Lower lobe of right lung (tissue), 2 donors: Measurements from ENCODE around the gene BICC1. TPM values are rescaled to one million over a fixed set of nuclear protein-coding genes. Genes with fewer than 3 reads are reported as not detected.

Source experiments
- ATAC-seq, 2 donors: fragments of 200-7000 bp; cut with Tn5 transposase; one replicate each; pipeline ENCODE4 v1.9.1; 2020 to 2022; ENCODE audit warnings: mild to moderate bottlenecking in 2 of 2, moderate library complexity in 2 of 2
- DNase-seq: peaks from one replicate; pipeline ENCODE4 v3.0.0-alpha.2; 2020
- H3K27ac ChIP-seq: fragments of 200-600 bp; one replicate; pipeline ENCODE4 v1.8.0; 2022
- H3K27me3 ChIP-seq: fragments of 200-600 bp; one replicate; pipeline ENCODE4 v1.8.0; 2022; ENCODE audit warnings: low read depth
- H3K36me3 ChIP-seq: fragments of 200-600 bp; one replicate; pipeline ENCODE4 v1.8.0; 2022; ENCODE audit warnings: mild to moderate bottlenecking
- H3K4me1 ChIP-seq: fragments of 200-600 bp; one replicate; pipeline ENCODE4 v1.8.0; 2022
- H3K4me3 ChIP-seq: fragments of 200-600 bp; one replicate; pipeline ENCODE4 v1.8.0; 2022; ENCODE audit warnings: mild to moderate bottlenecking
- H3K9me3 ChIP-seq: fragments of 200-600 bp; one replicate; pipeline ENCODE4 v1.8.0; 2022
- intact Hi-C: fragments of 100-400 bp; cut with DNase I; formaldehyde crosslinking; loops from one replicate; pipeline ENCODE4 v1.11.0; 2022
- total RNA-seq: library from RNA; stranded (reverse); fragmentation: NEBNext Ultra II Directional; extraction: Animal tissue kit (Norgen Biotek cat#: 25700); gene quantifications from one replicate; pipeline ENCODE4 v1.2.1, GENCODE V29; 2021
- TF ChIP-seq, protein P1 (sequence below): fragments of 200-600 bp; IDR thresholded peaks from one replicate; pipeline ENCODE4 v1.8.0; 2022; ENCODE audit warnings: antibody characterized with exemption, mild to moderate bottlenecking
- donor health status: DM: no; HTN: yes; CAD: no; lungs with severe emphysema.

The BICC1 gene
- total RNA-seq, 1 donor from 2014 or later: 11.0 TPM

DNA sequence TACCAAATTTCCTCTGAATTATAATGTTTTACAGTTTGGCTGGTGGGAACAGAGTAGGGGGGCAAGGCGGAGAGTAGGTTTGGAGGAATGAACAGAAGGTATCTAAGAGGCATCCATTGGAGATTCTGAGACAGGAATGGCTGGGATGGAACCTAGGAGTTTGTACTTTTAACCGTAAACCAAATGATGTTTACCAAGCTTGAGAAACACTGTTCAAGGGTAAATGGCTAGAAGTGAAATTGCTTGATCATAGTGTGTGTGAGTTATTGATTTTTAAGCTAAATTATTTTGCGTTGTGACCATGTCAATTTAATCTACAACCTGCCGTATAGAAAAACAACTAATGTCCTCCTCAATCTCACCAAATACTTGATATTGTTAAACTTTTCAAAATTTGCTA lies 357.4 kb downstream of the BICC1 start:
- TF ChIP-seq, protein P1, sequence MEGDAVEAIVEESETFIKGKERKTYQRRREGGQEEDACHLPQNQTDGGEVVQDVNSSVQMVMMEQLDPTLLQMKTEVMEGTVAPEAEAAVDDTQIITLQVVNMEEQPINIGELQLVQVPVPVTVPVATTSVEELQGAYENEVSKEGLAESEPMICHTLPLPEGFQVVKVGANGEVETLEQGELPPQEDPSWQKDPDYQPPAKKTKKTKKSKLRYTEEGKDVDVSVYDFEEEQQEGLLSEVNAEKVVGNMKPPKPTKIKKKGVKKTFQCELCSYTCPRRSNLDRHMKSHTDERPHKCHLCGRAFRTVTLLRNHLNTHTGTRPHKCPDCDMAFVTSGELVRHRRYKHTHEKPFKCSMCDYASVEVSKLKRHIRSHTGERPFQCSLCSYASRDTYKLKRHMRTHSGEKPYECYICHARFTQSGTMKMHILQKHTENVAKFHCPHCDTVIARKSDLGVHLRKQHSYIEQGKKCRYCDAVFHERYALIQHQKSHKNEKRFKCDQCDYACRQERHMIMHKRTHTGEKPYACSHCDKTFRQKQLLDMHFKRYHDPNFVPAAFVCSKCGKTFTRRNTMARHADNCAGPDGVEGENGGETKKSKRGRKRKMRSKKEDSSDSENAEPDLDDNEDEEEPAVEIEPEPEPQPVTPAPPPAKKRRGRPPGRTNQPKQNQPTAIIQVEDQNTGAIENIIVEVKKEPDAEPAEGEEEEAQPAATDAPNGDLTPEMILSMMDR: no peak
- no peaks in the 10 kb centered on the region for H3K4me1 ChIP-seq
- H3K4me3 ChIP-seq: no peak overlapping the region
- intact Hi-C loops: no loop called here
- DNase-seq: no peak
- H3K27me3 ChIP-seq: no peaks in the 10 kb centered on the region
- H3K9me3 ChIP-seq: no peaks in the 10 kb centered on the region
- no peaks in the 10 kb centered on the region for H3K36me3 ChIP-seq
- H3K27ac ChIP-seq: no peak overlapping the region
- ATAC-seq: no peak

DNA sequence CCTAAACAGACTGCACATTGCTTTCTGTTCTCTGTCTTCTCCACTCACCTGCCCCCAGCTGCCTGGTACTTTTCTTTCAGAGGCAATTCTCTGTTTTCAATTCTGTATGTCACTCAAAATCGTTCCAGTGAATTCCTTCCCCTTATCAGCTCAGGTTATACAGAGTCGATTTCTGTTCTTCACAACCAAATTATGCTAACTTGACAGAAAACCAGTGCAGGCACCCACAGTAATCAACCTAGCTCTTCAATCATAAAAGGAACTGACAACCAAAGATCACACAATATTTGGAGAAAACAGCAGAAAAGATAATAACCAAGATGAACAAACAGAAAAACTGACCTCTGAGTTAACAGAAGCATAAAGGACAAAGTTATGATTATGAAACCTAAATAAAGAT lies 360.5 kb downstream of the BICC1 start:
- DNase-seq (no peak), ATAC-seq (no peak)
- Histone ChIP-seq H3K4me3 (no peak overlapping the region), H3K36me3 (no peaks in the 10 kb centered on the region), H3K27me3 (no peaks in the 10 kb centered on the region), H3K27ac (no peak overlapping the region), H3K9me3 (no peaks in the 10 kb centered on the region), H3K4me1 (no peaks in the 10 kb centered on the region)
- TF ChIP-seq, protein P1: no peak
- intact Hi-C loops: no loop called here

Other genes with a start within 250 kb of the BICC1 start
- 7.5 TPM for gene IPMK, start 245.0 kb upstream of the BICC1 start, total RNA-seq
- 24.5 TPM for gene CISD1, start 243.7 kb upstream of the BICC1 start, total RNA-seq
- 22.9 TPM for gene UBE2D1, start 177.9 kb upstream of the BICC1 start, total RNA-seq
- gene TFAM, start 127.5 kb upstream of the BICC1 start, total RNA-seq: 25.9 TPM